ENCODE results near the gene PLEKHJ1. TPM values are rescaled to one million over a fixed set of nuclear protein-coding genes. Genes with fewer than 3 reads are reported as not detected.
A peak's percentile ranks its signal among the peaks of the same experiment; 100 is the strongest.

Gene PLEKHJ1
- total and polyA plus RNA-seq, 2 of the 13 experiments (the other 11 are each of a cell fraction or from before 2014, with no cell fraction given), result 70.5 to 130 TPM

DNA sequence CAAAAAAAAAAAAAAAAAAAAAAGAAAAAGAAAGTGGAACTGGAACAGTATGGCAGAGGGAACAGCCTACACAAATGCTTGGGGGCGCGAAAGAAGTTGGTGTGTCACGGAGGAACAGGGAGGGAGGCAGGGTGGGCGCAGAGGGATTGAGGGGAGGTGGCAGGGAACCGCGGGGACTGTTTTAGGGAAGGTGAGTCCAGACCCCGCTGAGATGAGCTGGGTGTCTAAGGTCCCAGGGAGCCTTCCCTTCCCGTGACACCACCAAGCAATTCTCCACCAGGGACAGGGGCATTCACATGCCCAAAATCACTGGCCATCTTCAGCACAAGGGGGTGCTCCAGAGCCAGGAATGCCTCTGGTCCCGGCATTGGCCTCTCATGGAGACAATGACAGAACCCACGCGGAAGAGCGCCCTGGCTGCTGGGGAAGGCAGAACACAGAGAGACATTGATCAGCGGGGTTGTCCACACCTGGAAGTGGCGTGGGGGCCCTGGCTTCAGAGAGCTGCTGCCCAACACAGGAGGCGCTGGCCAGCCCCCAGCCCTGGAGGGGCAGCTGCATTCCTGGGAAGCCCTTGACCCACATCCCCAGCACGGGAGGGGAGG lies 38.9 kb upstream of the PLEKHJ1 start (continued):
- no peak for TF ChIP-seq ZNF530 (CRISPR knock-in tag; IDR thresholded peaks at IDR 0.05; ENCODE audit: low read depth)
- TF ChIP-seq ATF7-NPFF (CRISPR knock-in tag; IDR thresholded peaks at IDR 0.05; ENCODE audit: low read depth), result peak; percentile 42; the same call in 1 of the 2 replicates
- no peak for TF ChIP-seq ZNF501 (CRISPR knock-in tag; IDR thresholded peaks at IDR 0.05)
- TF ChIP-seq GATAD2A (CRISPR knock-in tag; IDR thresholded peaks at IDR 0.05), result 0 out of 2 replicates have a peak, but pooled peaks have one; percentile 30
- TF ChIP-seq MYC (CRISPR knock-in tag; IDR thresholded peaks at IDR 0.05; ENCODE audit: borderline replicate concordance), result peak; percentile 35; the same call in 1 of the 2 replicates
- no peak for TF ChIP-seq AGO1 (IDR thresholded peaks at IDR 0.05; ENCODE audit: low read depth, low read length, poor library complexity, severe bottlenecking)
- TF ChIP-seq HNRNPLL (IDR thresholded peaks at IDR 0.05; ENCODE audit: low read depth, low read length, poor library complexity, severe bottlenecking), result peak; percentile 21
- peak; percentile 75 for TF ChIP-seq AGO2 (optimal IDR thresholded peaks at IDR 0.05; ENCODE audit: low read depth, low read length)
- TF ChIP-seq ARHGAP35 (CRISPR knock-in tag; IDR thresholded peaks at IDR 0.05; ENCODE audit: borderline replicate concordance), result no peak
- TF ChIP-seq, protein P1, sequence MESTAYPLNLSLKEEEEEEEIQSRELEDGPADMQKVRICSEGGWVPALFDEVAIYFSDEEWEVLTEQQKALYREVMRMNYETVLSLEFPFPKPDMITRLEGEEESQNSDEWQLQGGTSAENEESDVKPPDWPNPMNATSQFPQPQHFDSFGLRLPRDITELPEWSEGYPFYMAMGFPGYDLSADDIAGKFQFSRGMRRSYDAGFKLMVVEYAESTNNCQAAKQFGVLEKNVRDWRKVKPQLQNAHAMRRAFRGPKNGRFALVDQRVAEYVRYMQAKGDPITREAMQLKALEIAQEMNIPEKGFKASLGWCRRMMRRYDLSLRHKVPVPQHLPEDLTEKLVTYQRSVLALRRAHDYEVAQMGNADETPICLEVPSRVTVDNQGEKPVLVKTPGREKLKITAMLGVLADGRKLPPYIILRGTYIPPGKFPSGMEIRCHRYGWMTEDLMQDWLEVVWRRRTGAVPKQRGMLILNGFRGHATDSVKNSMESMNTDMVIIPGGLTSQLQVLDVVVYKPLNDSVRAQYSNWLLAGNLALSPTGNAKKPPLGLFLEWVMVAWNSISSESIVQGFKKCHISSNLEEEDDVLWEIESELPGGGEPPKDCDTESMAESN (CRISPR knock-in tag; conservative IDR thresholded peaks at IDR 0.05), result 0 out of 2 replicates have a peak, but pooled peaks have one; percentile 50
- TF ChIP-seq, protein P2, sequence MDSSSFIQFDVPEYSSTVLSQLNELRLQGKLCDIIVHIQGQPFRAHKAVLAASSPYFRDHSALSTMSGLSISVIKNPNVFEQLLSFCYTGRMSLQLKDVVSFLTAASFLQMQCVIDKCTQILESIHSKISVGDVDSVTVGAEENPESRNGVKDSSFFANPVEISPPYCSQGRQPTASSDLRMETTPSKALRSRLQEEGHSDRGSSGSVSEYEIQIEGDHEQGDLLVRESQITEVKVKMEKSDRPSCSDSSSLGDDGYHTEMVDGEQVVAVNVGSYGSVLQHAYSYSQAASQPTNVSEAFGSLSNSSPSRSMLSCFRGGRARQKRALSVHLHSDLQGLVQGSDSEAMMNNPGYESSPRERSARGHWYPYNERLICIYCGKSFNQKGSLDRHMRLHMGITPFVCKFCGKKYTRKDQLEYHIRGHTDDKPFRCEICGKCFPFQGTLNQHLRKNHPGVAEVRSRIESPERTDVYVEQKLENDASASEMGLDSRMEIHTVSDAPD (CRISPR knock-in tag; IDR thresholded peaks at IDR 0.05), result no peak
- peak; percentile 65 for TF ChIP-seq TEAD3 (CRISPR knock-in tag; optimal IDR thresholded peaks at IDR 0.05; ENCODE audit: borderline replicate concordance)
- no peak for TF ChIP-seq NONO (IDR thresholded peaks at IDR 0.05)
- TF ChIP-seq NONO (CRISPR knock-in tag; conservative IDR thresholded peaks at IDR 0.05), result peak; percentile 51; the same call in 1 of the 2 replicates
- TF ChIP-seq SALL1 (CRISPR knock-in tag; IDR thresholded peaks at IDR 0.05), result peak; percentile 22; the same call in 1 of the 2 replicates
- no peak for TF ChIP-seq ZNF225 (CRISPR knock-in tag; IDR thresholded peaks at IDR 0.05)
- TF ChIP-seq ZFP36L1 (CRISPR knock-in tag; IDR thresholded peaks at IDR 0.05), result no peak
- TF ChIP-seq, protein P3, sequence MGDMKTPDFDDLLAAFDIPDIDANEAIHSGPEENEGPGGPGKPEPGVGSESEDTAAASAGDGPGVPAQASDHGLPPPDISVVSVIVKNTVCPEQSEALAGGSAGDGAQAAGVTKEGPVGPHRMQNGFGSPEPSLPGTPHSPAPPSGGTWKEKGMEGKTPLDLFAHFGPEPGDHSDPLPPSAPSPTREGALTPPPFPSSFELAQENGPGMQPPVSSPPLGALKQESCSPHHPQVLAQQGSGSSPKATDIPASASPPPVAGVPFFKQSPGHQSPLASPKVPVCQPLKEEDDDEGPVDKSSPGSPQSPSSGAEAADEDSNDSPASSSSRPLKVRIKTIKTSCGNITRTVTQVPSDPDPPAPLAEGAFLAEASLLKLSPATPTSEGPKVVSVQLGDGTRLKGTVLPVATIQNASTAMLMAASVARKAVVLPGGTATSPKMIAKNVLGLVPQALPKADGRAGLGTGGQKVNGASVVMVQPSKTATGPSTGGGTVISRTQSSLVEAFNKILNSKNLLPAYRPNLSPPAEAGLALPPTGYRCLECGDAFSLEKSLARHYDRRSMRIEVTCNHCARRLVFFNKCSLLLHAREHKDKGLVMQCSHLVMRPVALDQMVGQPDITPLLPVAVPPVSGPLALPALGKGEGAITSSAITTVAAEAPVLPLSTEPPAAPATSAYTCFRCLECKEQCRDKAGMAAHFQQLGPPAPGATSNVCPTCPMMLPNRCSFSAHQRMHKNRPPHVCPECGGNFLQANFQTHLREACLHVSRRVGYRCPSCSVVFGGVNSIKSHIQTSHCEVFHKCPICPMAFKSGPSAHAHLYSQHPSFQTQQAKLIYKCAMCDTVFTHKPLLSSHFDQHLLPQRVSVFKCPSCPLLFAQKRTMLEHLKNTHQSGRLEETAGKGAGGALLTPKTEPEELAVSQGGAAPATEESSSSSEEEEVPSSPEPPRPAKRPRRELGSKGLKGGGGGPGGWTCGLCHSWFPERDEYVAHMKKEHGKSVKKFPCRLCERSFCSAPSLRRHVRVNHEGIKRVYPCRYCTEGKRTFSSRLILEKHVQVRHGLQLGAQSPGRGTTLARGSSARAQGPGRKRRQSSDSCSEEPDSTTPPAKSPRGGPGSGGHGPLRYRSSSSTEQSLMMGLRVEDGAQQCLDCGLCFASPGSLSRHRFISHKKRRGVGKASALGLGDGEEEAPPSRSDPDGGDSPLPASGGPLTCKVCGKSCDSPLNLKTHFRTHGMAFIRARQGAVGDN (CRISPR knock-in tag; IDR thresholded peaks at IDR 0.05), result peak; percentile 65
- TF ChIP-seq ZNF20 (CRISPR knock-in tag; IDR thresholded peaks at IDR 0.05), result no peak
- no peak for TF ChIP-seq ZNF780A (CRISPR knock-in tag; IDR thresholded peaks at IDR 0.05)
